ENCODE results near the gene PALD1. TPM values are rescaled to one million over a fixed set of nuclear protein-coding genes. Genes with fewer than 3 reads are reported as not detected.

PALD1 gene
- total and polyA plus RNA-seq, 2 of the 13 experiments (the other 11 are each of a cell fraction or from before 2014, with no cell fraction given), result 0.07 to 0.09 TPM

- no peak for TF ChIP-seq NFAT5 (CRISPR knock-in tag; IDR thresholded peaks at IDR 0.05)
- TF ChIP-seq SIN3A (IDR thresholded peaks at IDR 0.05; ENCODE audit: borderline replicate concordance, low read depth, low read length), result no peak
- TF ChIP-seq SAFB2 (CRISPR knock-in tag; IDR thresholded peaks at IDR 0.05; ENCODE audit: borderline replicate concordance, low read depth), result no peak
- TF ChIP-seq ZNF354B (CRISPR knock-in tag; IDR thresholded peaks at IDR 0.05), result no peak
Observed at GRCh38 chr10:70597856-70598815, 119.6 kb downstream of the PALD1 start (continued).

GRCh38 chr10:70598857-70599295 is 120.3 kb downstream of the PALD1 start:
- FAIRE-seq (no peak), ATAC-seq (no peak), DNase-seq (ENCODE audit: low spot score) (no peak)
- Histone ChIP-seq H3K27ac (ENCODE audit: extremely low read length, insufficient read depth, low read length) (no peak overlapping the region), H3K79me2 (ENCODE audit: insufficient read depth, low read length) (no peaks in the 10 kb centered on the region), H2AFZ (ENCODE audit: low read length) (no peak overlapping the region), H4K20me1 (ENCODE audit: insufficient read depth, low read length) (no peaks in the 10 kb centered on the region), H3K27me3 (ENCODE audit: control insufficient read depth in 1 of 2, insufficient read depth in 2 of 2, low read length in 2 of 2) (no peaks in the 10 kb centered on the region), H3K4me1 (ENCODE audit: insufficient read depth, low read length) (peaks cover 47% of the 10 kb centered on the region), H3K9ac (ENCODE audit: insufficient read depth, low read depth, low read length) (no peak overlapping the region), H3K36me3 (replicated peaks in 1 of 2; ENCODE audit: control insufficient read depth in 1 of 2, insufficient read depth in 2 of 2, low read length in 2 of 2) (no peaks in the 10 kb centered on the region), H3K9me3 (ENCODE audit: low read length) (no peaks in the 10 kb centered on the region), H3K4me3 (replicated peaks in 1 of 3; ENCODE audit: insufficient read depth in 1 of 3, low read depth in 2 of 3, low read length in 3 of 3) (no peak overlapping the region), H3K4me2 (ENCODE audit: low read depth, low read length) (no peak overlapping the region)
- ChIA-PET POLR2A (no interaction called here), CTCF (ENCODE audit: low intra/inter-chr PET ratio, low total read pairs) (no interaction called here)
- in situ Hi-C loops (cut with HindIII; ENCODE audit: extremely low pct_ligation_motif_present, low pct_unique_long_range_greater_than_20kb), result no loop called here
- no TSS peak for BruUV-seq (replicated peaks)
- intact Hi-C loops (cut with micrococcal nuclease; ENCODE audit: unreplicated experiment), result no loop called here
- 94% methylated on average over 16 of the region's 16 CpGs for WGBS (ENCODE audit: low lambda C conversion rate)
- TF ChIP-seq XBP1 (CRISPR knock-in tag; IDR thresholded peaks at IDR 0.05), result no peak
- no peak for TF ChIP-seq NFYB (CRISPR knock-in tag; IDR thresholded peaks at IDR 0.05)

All from HepG2 (cell line).